ENCODE data around the gene TMEM196. TPM values are rescaled to one million over a fixed set of nuclear protein-coding genes. Genes with fewer than 3 reads are reported as not detected.

TMEM196 gene
- total RNA-seq, 2 donors from 2014 or later: not detected

Small RNAs within 50 kb of the gene (microRNA-seq; reads per million reads assigned to microRNA genes)
- 0 reads per million in 2 donors for gene MIR3146

Other genes with a start within 250 kb of the TMEM196 start
- gene POLR1F, start 64.6 kb downstream of the TMEM196 start, total RNA-seq: 10 to 100 TPM in 1 of 2 donors, 1 to 10 TPM in 1; 8.3 to 11.5 TPM

All from left cardiac atrium (tissue), 2 donors.